Head of caudate nucleus (tissue), 42 donors: ENCODE data around the gene GRB10.
"Not testable (repeated sequence)": the region's sequence is repeated elsewhere in the genome, so short reads cannot be mapped to it uniquely, and the experiment has no call there.

ENCODE experiments used
- DNase-seq, 42 donors: peaks; one replicate each; pipeline versions ENCODE4 v3.0.0 to v3.0.0-alpha.2; 2020 to 2021; ENCODE audit warnings: mixed read lengths in 7 of 42
- intact Hi-C: fragments of 100-400 bp; cut with DNase I; formaldehyde crosslinking; loops from one replicate; pipeline ENCODE4 v1.15.0; 2022

Gene GRB10

DNA sequence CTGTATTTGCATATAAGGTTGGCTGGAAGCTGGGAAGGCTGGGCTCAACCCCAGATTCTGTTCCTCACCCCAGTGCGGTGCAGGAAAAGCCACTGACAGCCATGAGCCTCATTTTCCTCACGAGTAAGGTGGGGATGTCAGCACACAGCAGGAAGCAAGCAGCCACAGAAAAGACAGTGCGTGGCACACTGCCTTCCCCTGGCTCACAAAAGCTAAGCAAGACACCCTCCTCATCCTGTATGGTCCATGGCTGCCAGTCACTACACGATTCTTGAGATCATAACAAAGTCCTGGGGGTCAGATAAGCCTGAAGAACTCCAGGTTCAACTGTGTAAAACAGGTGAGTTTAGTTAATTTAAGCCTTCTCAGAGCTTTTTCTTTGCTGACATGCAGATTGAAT lies 188.6 kb downstream of the GRB10 start:
- intact Hi-C loops = no loop called here
- DNase-seq = peak in 1 of 42 donors; percentile 26

DNA sequence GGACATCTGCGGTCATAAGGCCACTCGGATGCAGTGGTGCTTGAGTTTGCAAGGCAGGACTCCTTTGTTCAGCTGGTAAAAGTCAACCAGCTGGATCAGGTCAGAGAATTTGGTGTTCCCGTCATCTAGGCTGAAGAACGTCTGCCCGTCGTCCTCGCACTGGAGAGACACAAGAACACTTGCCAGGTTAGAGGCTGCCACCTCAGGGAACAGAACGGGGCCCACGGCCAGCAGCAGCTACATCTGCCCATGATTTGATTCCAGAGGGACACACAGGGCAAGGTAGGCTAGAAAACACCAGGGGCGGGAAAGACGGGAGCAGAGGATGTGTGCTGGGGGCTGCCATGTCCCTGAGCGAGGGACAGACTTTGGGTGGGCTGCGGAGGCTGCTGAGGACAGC lies 189.8 kb downstream of the GRB10 start:
- DNase-seq = no peak
- intact Hi-C loops = no loop called here

DNA sequence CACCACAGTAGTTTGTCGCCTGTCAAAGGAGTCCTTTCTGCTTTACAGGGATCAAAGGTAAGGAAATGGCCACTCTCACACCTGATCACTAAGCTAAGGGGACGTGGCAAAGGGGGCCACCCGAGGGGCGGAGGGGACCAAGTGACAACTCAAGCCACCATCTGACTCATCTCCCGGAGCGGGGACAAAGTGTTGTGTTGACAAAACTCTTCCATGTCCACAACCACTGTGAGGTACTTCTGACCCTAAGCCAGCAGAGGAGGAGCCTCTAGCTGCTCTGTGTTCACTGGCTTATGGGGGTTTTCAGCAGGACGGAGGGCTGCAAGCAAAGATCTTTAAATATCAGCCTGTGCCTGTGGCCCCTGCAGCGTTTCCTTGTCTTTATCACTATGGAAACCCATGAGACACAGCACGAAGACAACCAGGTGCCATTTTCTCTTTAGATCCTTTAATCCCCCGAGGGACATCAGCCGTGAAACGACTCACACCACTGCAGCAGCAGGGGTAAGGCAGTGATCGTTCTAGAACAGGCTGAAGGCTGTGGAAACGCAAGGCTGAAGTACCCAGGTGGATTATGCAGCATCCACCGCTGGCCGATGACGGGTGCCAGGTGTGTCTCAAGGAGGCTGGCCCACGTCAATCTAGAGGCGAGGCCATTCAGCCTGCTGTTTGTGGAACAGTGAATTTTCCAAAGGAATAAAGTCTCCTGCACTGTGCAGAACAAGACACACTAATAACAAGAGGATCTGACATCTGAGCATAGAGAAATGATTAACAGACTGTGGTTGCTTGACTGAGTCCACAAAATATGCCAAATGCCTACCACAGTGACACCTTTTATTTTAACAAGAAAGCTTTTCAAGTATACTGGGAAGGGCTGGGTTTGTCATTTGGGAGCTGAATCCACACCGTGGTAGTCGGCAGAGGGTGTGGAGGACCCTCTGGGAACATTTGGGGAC lies 190.9 kb downstream of the GRB10 start:
- intact Hi-C loops = no loop called here

DNA sequence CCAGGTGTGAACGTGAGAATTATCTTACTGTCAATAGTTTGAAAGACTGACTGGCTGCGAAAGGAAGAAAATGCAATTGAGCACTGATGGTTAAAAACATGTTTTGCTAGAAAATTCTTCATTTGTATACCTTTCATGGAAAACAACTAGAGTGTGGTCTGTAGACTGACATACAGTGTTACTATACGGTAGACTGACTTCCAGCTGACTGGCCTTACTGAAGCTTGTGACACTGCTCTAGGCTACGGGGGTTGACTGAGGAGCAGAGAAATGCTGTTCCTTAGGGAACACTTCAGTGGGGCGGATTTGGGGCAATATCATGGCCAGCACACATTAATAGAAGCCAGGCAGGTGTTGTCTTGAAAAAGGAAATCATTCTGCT lies 191.6 kb downstream of the GRB10 start:
- intact Hi-C loops = no loop called here
- no peak for DNase-seq

More for the DNA sequence above, 190.9 kb downstream of the GRB10 start:
- no peak for DNase-seq

DNA sequence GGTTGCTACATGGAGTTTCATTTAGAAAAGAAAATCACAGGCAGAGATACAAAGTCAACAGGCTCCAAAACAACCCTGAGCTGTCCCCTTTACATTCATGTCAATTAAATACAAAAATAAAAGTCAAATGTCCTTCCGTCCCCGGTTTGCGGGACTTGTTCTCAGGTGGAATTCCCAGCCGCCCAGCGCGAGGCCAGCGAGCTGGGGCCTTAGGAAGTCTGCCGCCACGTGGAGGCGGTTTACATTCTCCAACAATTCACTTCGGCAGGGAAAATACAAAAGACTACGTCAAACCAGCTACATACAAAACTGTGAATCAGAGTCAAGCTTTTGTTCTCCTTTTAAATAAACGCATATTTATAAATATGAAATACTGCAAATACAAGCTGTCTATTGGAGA lies 192.2 kb downstream of the GRB10 start:
- no peak for DNase-seq
- intact Hi-C loops = no loop called here

DNA sequence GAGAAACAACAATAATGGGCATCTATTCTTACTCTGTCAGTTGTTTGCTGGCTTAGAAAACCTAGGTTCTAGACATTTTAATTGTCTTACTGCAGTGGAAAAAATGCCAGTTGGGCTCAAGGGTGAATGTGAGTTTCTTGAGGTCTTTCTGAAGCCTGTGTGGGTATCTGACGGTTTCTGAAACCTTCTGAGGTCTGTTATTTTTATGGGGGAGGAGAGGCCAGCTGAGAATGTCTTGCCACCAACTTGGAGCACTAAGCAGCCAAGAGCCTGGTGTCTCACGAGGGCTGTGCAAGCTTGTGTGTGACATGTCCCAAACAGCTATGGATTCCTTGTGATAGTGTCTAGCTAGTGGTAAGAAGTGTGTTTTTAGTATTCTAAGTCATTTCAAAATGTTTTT lies 193.3 kb downstream of the GRB10 start:
- intact Hi-C loops = no loop called here

DNA sequence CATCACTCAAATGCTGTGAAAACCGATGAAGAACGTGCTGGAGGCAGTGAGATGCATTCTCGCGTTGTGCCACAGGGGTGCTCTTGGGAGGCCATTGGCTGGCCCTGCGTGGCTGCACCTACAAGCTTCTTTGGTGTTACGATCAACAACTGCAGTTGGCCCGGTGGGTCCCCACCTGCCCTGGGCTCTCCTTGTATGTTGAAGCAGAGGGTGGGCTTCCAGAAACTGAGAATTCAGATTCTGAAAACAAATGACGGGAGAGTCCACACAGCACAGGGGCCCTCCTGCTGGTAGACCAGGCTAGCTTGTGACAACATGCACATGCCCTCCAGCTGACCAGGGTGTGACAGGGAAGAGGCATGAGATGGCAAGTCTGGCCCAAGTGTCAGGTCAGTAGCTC lies 193.8 kb downstream of the GRB10 start:
- intact Hi-C loops = no loop called here
- DNase-seq = no peak

More for the DNA sequence above, 193.3 kb downstream of the GRB10 start:
- no peak for DNase-seq

DNA sequence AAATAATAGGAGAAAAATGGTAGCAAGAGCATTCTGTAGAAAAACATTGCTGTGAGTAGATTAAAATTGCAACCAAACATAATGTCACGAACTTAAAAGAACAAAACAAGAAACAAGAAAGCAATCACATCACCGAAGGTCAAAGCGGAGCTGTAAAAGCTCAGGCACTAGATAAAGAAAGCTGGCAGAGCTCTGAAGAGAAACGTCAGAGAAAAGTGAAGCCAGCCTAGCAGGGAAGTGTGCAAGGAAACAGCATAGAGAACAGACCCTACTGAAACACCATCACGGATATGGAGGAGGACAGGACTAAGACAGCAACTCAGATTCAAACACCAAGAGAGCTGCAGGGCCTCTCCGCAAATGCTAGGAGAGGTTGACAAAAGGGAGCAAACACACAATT lies 195.0 kb downstream of the GRB10 start:
- intact Hi-C loops = no loop called here
- DNase-seq = no peak

DNA sequence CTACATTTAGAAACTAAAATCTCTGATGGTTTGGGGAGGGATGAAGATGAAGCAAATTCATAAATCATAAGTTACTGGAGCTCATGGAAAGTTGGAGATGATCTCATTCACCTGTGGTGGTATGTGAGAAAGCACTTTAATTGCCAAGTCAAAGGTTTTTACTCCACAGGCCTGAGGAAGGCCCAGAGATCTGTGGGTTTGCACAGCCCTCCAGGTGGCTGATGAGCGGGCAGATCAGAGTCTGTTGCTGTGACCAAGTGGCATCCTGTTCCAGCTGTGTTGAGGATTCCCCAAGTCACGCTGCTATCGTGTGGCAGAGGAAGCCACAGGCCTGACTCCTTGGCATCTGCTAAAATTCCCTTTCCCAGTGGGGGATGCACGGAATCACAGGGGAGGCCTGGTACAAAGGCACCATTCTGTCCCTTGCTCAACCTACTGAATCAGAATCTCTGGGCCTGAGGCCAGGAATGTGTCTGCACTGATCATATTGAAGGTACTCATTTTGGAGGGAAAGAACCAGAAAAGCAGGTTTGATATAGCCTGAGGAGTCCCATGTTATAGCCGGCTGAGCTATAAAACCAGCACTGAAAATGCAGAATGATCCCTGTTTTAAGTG lies 197.8 kb downstream of the GRB10 start:
- intact Hi-C loops = no loop called here
- DNase-seq = no peak

DNA sequence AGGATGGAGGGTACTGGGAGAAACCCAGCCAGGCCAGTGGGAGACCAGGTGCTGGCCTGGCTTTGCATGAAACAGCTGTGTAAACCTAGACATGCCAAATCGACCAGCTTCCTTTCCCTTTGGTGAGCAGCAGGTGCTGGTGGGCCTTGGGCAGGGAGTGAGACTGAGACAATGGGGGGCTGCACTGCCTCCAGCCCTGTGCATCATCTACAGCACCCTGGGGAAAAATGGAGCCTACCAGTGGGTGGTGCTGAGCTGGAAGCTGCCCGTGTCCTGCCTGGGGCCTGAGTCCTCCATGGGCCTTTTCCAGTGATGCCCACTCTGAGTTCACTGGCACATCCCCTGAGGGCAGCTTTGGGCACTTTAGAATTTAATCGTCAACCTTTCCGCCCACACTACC lies 198.3 kb downstream of the GRB10 start:
- intact Hi-C loops = no loop called here
- DNase-seq = no peak

DNA sequence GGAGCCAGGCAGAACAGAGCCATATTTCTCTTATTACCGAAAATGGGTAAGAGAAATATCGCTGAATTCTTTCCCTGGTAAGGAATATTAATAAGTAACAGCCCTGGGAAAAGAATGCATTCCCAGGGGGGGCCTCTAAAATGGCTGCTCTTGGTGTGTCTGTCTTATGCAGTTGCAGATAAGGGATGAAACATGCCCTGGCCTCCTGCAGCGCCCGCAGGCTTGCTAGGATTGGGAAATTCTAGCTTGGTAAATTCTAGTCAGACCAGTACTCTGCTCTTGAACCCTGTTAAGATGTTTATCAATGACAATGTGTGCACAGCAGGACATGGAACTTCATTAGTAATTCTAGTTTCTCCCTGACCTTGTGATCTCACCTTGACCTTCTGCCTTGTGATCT lies 199.4 kb downstream of the GRB10 start:
- intact Hi-C loops = not testable (repeated sequence)

DNA sequence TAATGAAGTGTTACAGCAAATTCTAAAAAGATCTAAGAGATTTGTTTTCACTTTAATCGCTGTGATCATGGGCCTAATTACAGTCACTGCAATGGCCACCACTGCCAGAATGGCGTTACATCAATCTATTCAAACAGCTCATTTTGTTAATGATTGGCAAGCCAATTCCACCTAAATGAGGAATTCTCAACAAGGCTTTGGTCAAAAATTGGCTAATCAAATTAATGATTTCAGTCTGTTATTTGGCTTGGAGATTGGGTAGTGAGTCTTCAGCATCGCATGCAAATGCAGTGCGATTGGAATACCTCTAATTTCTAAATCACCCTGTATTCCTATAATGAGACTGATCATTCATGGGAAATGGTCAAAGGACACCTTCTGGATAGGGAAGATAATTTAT lies 200.4 kb downstream of the GRB10 start:
- DNase-seq, intact Hi-C loops: not testable (repeated sequence)

More for the DNA sequence above, 199.4 kb downstream of the GRB10 start:
- not testable (repeated sequence) for DNase-seq

DNA sequence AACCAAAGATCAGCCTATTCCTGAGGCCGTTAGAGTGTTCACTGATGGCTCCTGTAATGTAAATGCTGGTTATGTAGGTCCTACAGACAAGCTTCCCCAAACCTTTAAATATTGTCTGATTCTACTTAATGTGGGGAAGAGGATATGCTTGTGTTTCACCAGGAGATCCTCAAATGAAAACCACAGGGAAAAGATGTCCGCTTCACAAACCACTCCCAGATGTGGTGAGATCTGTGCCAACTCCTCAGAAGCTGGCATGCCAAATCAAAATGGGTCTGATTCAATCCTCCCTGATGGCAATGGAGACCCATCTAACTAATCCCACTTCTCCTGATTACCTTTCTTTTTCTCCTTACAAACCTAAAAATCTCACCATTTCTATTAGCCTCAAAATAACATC lies 202.0 kb downstream of the GRB10 start:
- DNase-seq, intact Hi-C loops: not testable (repeated sequence)

DNA sequence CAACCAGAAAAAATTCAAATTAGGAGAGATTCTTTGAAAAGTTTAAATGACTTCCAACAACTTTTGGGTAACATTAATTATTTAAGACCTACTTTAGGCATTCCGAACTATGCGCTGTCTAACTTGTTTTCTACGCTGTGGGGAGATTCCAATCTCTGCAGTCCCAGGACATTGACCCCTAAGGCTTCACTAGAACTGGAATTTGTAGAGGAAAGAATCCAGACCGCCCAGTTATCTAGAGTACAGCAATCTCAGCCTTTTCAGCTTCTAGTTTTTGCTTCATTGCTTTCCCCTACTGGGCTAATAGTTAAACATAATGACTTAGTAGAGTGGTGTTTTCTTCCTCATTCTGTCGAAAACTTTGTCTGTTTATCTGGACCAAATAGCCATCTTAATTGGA lies 202.6 kb downstream of the GRB10 start:
- no peak for DNase-seq
- intact Hi-C loops = no loop called here

DNA sequence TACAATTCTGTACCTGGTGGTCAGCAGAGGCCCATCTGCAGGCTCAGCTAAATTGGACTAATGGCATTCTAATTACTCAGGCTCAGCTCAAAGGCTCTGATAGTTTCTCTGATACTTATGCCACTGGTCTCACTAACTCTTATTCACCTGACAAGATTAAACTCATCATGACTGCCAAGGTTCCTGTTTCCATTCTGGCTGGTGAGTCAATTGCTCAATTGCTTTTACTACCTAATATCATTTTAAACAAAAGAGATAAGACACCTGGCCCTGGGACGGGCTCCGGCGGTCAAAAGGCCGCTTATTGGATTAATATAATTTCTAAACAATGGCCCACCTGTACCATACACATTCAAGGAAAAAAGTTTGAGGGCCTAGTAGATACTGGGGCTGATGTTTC lies 204.6 kb downstream of the GRB10 start:
- intact Hi-C loops, DNase-seq: not testable (repeated sequence)

DNA sequence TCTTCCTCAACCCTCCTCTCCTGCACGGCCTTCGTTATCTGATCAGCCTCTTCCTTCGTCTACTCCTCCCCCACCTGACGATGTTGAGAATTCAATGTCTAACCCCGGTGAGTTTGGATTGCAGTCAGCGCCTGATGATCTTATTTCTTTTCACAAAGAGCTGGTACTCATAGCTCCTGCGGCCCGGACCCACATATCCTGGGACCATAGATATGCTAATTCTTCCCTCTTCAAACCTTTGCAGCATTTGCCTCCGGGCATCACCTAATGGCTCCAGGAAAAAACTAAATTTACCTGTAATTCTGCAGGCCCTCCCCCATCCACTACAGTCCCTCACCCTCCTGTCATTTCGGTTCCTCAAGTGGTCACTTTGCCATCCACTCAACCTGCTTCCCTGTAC lies 205.1 kb downstream of the GRB10 start:
- intact Hi-C loops = no loop called here
- no peak for DNase-seq

DNA sequence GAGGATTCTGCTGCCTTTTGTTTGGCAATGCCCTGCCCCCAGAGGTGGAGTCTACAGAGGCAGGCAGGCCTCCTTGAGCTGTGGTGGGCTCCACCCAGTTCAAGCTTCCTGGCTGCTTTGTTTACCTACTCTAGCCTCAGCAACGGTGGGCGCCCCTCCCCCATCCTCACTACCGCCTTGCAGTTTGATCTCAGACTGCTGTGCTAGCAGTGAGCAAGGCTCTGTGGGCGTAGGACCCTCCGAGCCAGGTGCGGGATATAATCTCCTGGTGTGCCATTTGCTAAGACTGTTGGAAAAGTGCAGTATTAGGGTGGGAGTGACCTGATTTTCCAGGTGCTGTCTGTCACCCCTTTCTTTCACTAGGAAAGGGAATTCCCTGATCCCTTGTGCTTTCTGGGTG lies 206.3 kb downstream of the GRB10 start:
- DNase-seq, intact Hi-C loops: not testable (repeated sequence)

DNA sequence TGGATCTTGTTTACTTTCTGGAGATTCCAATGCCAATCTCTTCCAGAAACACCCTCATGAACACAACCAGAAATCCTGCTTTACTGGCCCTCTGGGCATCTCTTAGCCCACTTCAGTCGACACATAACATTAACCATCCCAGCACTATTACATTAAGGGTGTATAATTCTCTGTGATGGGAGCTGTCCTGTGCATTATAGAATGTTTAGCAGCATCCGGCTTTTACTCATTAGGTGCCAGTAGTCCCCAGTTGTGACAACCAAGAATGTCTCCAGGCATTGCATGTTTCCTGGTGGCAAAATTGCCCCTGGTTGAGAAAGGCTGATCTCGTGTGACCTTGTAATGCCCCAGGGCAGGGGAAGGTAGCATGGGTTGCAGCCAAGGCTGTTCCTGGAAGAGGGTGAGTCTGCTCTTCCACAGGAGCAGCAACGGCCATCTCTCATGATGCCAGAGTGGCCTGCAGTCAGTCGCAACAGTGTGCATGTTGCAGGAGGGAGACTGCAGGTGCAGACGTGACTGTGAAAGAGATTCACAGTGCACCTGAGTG lies 214.9 kb downstream of the GRB10 start:
- no peak for DNase-seq
- intact Hi-C loops = no loop called here

DNA sequence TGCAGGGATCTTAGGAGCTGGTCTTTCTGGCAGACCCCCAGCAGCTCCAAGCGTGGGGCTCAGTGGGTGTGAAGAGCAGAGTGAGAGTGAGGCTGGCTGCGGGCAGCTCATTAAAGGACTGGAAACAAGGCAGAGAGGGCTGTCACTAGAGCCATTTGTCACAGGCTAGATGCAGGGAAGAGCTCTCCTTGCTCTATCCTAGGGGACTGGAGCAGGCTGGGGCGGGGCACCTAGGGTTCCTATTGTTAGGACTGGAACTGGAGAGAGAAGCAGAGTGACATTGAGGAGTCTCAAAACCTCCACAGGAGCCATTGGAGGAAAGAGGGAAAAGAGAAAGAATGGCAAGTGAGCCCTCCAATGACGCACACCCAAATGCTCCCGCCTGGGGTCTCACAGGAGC lies 216.7 kb downstream of the GRB10 start:
- intact Hi-C loops = no loop called here
- no peak for DNase-seq

DNA sequence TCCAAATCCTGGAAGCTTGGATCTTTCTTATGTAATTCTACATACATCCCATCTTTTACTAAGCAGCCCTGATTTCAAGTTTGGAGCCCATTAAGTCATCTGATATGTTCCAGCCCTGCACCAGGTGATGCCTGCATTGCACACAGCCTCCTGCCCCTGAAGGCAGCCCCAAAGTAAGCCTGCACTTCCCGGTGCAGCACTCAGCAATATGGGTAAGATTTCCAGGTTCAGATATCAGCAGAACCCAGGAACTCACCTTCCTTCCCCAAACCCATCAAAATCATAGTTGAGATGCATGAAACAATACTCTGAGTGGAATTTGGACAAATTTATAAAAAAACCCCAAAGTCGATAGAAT lies 217.2 kb downstream of the GRB10 start:
- DNase-seq = no peak
- intact Hi-C loops = no loop called here
